CD4-positive, alpha-beta T cell treated with Interleukin-15 for 4 hours (primary cell): ENCODE data around the gene KIF4B.
"Not testable (repeated sequence)": the region's sequence is repeated elsewhere in the genome, so short reads cannot be mapped to it uniquely, and the experiment has no call there.

Experiments
- DNase-seq: peaks from one replicate; pipeline ENCODE4 v3.0.0-alpha.2; 2020; ENCODE audit warnings: low spot score

The KIF4B gene

DNA sequence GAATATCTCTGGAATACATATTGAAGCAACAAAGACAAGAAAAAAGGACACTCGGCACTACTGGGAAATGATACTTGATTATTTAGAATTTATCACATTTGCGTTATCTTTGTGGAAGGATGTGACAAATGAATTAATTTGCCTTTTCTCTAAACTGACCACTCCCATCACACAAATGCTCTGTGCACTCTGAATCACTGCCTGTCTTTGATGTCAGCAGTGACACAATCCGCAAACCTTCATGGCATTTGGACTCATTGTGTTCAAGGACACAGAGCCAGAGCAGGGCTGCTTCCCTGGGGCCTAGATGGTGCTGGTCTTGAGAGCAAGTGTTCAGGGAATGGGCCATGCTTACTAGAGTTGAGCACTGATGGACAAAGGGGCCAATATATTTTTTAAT, 4.9 kb upstream of the KIF4B start:
- no peak for DNase-seq

DNA sequence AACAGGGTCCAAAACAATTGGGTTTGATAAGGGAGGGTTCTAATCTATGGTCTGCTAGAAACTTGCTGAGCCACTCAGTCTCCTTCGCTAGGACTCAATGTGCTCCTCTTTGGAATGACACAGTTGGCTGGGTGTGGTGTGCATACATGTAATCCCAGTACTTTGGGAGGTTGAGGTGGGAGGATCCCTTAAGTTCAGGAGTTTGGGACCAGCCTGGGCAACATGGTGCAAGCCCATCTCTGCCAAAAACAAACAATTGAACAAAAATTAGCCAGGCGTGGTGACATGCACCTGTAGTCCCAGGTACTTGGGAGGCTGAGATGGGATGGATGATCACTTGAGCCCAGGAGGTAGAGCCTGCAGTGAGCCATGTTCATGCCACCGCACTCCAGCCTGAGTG, 2.7 kb upstream of the KIF4B start:
- DNase-seq, result no peak

DNA sequence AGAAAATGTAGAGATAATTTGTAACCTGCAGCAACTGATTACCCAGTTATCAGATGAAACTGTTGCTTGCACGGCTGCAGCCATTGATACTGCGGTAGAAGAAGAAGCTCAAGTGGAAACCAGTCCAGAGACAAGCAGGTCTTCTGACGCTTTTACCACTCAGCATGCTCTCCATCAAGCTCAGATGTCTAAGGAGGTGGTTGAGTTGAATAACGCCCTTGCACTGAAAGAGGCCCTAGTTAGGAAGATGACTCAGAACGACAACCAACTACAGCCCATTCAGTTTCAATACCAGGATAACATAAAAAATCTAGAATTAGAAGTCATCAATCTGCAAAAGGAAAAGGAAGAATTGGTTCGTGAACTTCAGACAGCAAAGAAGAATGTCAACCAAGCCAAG, 1.7 kb downstream of the KIF4B start:
- DNase-seq, result no peak

DNA sequence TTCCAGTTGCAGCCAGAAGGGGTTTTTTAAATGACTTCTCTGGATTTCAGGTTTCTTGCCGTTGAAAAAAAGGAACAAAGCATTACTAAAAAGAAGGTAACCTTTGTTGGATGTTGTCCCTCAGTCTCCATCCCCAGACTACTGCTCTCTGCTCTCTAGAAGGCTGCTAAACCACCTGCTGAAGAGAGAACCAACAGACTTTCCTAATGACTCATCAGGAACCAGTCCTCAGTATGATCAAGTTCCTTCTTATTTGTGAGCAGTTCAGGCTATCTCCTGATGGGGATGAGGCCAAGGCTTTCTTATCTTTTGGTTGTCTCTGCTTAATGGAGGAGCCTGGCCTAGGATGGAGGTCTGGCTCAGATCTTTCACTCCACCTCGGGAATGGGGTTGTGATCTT, 4.1 kb downstream of the KIF4B start:
- no peak for DNase-seq

DNA sequence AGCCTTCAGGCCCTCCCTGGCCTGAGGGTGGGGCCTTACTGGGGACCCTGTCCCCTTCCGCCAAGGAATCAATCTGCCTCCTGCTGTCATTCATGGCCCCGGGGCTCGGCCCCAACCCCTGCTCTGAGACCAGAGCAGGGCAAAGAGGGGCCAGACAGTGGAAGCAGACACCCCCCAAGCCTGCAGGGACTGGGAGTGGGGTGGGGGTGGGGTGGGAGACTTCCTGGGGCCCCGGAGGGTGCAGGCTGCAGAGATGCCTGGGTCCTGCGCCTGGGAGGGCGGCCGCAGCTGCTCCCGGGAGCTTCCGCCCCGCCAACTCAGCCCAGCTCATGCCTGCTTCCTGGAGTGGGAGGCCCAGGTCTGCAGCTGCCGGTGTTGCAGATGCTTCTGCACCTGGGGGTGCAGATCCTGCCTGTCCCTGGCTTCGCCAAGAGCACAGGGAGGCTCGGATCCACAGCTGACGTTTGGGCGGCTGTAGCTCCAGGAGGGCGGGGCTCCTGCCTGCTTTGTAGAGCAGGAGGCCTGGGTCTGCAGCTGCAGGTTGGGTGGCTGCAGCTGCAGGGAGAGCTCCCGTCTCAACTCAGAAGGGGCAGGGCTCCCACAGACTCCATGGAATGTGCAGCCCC, 6.2 kb downstream of the KIF4B start:
- DNase-seq, result no peak

DNA sequence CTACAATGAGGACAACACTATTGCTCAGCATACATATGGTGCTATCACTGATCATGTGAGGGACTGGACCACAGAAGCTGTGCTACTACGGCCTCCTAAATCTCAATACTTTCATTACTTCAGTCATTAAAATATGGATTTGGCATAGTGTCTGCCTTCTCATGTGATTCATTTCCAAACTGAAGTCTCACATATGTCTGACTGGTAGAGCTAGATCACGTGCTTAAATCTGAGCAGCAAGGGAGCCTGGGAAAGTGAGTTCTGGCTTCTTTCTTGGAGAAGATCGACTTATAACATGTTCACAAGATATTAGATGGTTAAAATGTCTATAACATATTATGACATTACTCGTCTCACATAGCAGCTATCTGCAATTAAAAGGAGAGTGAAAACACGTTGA, 8.3 kb downstream of the KIF4B start:
- DNase-seq, result no peak

DNA sequence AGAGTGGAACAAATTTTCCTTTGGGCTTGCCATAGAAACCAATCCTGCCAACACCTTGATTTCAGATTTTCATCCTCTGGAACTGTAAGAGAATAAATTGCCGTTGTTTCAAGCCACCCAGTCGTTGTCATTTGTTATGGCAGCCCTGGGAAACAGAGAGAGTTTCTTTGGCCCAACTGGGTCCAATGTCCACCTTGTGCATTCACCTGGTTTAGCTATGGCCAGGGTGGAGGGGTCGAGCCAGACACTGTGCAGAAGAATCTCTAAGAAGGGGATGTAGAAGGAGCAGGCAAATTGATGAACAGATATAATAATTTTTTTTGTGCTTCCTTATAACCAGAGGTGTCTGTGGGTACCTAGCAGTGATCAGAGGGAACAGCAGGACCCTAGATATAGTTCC, 9.8 kb downstream of the KIF4B start:
- DNase-seq, result no peak

DNA sequence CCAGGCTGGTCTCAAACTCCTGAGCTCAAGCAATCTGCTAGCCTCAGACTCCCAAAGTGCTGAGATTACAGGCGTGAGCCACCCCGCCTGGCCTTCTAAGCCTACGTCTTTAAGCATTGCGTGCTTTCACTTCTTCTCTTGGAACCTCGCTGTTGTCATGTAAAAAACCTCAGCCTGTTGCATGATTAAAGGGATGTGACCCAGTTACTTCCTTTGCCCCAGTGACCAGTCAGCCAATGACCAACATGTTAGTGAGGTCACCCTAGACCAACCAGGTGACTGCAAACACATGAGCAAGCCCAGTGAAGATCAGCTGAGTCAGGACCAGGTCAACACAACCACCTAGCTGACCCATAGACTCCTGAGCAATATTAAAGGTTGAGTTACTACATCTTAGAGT, 10.5 kb downstream of the KIF4B start:
- no peak for DNase-seq

DNA sequence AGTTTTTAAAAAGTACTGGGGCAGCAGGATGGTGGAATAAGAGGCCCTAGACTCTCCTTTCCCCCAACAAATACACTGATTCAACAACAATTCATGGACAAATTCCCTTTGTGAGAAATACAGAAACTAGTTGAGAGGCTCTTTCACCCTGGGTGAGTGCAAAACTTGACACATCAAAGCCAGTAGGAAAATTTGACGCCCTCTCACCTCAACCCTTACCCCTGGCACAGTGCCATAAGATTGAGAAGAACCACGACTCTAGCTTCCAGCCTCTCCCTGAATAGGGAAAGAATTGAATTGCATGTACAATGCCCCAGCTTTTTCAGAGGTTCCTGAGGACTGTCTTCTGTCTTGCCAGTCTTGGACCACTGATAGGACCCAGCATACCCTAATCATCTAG, 12.3 kb downstream of the KIF4B start:
- no peak for DNase-seq

DNA sequence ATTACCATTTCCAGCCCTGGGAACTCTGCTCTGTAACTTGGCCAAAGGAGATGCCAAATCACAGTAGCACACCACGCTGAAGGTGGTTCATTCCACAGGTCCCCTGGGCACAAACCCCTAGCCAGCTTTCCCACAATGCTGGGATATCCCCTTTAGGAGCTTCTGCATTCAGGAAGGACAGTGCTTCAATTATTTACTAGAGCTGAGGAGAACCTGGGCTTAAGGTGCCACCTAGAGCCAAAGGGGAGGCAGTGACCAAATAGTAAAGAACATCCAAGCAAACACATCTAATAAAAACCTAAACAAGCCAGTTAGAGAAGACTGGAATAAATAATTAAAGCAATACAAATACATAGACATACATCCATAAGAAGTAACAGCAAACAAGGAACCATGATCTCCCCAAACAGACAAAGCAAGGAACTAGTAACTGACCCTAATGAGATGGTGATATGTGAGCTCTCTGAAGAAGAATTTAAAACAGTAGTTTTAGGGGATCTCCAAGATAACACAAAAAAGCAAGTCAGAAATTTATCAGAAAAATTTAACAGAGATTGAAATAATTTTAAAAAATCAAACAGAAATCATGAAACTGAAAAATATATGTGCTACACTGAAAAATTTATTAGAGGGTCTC, 14.6 kb downstream of the KIF4B start:
- no peak for DNase-seq

DNA sequence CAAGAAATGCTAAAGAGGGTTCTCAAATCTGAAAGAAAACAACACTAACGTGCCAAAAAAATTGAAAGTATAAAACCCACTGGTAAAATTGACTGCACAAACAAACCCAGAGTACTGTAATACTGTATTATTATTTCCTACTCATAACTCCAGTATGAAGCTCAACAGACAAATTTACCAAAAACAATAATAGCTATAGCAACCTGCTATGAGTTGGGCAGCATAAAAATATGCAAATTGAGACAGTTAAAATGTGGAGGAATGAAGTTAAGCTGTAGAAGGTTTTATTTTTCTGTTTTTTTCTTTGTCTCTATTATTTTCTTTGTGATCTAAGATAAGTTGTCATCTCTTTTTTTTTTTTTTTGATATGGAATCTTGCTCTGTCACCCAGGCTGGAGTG, 15.7 kb downstream of the KIF4B start:
- DNase-seq, result no peak

DNA sequence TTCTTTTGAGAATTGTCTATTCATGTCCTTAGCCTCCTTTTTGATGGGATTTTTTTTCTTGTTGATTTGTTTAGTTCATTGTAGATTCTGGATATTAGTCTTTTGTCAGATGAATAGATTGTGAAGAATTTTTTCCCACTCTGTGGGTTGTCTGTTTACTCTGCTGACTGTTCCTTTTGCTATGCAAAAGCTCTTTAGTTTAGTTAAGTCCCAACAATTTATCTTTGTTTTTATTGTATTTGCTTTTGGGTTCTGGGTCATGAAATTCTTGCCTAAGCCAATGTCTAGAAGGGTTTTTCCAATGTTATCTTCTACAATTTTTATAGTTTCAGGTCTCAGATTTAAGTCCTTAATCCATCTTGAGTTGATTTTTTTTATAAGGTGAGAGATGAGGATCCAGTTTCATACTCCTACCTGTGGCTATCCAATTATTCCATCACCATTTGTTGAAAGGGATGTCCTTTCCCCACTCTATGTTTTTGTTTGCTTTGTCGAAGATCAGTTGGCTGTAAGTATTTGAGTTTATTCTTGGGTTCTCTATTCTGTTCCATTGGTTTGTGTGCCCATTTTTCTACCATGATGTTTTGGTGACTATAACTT, 20.7 kb downstream of the KIF4B start:
- DNase-seq, result not testable (repeated sequence)

DNA sequence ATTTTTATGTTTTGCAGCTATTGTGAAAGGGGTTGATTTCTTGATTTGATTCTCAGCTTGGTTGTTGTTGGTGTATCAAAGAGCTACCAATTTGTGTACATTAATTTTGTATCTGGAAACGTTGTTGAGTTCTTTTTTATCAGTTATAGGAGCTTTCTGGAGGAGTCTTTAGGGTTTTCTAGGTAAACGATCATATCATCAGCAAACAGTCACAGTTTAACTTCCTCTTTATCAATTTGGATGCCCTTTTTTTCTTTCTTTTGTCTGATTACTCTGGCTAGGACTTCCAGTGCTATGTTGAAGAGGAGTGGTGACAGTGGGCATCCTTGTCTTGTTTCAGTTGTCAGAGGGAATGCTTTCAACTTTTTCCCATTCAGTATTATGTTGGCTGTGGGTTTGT, 21.5 kb downstream of the KIF4B start:
- not testable (repeated sequence) for DNase-seq

DNA sequence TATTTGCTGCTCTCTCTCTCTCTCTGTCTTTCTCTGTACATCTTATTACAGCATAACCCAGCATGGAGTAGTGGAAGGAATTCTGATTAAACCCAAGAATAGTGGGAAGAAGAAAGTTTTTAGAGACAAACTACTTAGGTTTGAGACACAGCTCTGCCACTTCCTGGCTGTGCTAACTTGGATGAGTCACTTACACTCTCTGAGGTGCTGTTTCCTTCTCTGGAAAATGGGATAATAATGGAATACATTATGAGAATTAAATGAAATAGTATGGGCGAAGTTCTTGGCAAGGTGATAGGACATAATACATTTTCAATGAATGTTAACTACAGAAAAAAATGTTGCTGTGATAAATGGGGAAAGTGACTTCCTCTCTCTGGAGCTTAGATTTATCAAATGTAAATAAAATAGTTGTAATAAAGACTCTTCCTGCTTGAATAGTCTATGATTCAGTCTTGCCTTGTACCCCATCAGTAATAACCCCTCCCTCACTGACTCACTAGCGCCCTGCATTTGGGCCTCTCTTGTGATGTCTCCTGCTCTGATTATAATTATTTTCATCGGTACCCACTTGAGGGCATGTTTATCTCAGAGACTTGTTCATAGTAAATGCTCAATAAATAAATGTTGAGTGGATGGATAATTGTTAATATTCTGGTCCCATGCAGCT, 27.6 kb downstream of the KIF4B start:
- DNase-seq, result no peak

DNA sequence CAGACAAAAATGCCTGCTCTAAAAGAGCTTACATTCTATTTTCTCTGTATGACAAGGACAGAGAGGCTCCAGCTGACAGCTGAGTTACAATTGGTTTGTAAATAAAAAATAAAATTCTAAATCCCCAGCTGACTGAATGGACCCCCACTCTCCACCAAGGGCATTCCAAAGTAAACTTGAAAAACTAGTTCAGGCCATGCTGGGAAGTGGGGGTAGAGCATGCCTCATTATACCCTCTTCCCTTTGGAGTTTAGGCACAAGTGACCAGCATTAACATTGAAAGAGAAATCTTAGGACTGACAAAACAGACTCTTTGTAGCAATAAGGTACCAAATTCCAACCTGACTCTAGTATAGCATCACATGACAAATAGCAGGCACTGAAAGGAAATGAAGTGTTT, 31.0 kb downstream of the KIF4B start:
- DNase-seq, result no peak

DNA sequence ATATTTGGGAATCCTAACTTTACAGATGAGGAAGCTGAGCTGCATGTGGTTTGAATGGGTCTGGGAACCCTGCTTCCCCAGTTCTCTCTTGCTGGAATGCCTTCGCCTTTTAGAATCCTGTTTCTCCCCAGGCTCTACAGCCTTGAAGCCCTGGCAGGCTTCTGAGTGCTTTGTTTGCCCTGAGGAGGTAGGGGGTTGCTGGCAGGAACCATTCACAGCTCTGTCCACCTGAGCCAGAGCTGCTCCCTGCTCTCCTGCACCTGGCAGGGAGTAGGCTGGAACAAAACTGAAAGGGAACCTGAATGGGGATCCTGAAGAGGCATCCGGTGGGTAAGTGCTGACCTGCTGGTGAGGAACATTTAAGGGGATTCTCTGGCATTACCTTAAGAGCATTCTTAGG, 33.0 kb downstream of the KIF4B start:
- DNase-seq, result no peak

DNA sequence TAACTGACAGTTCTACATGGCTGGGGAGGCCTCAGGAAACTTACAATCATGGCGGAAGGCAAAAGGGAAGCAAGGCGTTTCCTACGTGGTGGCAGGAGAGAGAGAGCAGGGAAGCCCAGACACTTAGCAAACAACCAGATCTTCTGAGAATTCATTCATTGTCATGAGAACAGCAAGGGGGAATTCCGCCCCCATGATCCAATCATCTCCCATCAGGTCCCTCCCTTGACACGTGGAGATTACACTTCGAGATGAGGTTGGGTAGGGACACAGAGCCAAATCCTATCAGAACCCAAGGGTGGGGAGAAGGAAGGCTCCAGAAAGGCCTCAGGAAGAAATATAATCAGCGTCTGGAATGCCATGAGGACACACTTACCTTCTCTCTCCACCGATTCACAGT, 34.3 kb downstream of the KIF4B start:
- no peak for DNase-seq

DNA sequence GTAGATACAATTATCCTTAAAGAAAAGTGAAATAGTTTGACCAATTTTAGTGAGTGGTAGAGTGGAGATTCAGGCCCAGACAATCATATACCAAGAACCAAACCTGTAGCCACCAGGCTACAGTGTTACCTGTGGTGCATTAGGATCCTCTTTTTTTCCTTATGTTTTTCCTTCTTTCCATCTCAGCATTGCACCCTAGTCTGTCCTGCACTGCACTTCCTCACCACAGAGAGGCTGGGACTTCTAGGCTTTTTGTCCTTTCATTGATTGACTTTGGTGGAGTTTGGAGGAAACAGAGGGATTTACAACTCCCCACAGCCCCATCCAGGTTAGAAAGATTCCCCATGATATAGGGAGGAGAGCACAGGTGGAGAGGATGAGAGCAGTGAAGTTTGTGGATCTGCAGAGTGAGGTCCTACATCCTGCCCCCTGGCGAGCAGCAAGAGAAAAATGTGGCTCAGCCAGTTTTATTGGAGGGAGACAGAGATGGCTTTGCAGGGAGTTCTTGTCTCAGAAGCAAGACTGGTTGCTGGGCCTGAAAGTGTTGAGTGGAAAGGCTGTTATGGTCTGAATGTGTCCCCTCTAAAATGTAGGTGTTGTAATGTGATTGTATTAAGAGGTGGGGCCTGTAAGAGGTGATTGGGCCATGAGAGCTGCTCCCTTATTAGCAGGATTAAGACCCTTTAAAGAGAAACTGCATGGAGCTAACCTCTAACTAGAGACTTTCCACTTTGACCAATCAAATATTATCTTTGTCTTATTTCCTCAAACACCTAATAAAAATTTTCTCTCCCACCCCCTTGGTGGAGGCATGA, 36.2 kb downstream of the KIF4B start:
- no peak for DNase-seq

DNA sequence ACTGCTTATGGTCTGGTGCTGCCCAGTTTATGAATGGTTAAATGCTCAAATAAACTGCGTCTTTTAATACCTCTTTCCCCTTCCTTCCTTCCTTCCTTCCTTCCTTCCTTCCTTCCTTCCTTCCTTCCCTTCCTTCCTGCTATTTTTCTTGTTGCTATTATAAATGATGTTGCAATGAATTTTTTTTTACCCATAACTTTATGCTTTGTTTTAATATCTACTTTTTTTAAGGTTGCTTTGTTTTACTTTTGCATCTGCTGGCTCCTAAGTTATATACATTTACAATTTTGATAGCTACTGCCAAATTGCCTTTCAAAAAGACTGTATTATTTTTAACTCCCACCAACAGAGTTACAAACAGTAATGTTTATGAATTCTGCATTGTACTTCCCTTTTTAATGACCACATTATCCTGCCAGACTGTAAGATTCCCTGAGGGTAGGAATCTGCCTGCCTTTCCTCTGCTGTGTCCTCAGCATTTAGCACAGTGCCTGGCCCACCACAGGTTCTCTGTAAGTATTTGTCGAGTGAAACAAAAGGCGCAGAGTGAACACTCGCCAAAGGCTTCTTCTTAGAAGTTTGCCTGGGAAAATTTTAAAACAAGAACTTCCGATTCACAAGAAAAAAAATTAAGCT, 36.9 kb downstream of the KIF4B start:
- DNase-seq, result no peak

DNA sequence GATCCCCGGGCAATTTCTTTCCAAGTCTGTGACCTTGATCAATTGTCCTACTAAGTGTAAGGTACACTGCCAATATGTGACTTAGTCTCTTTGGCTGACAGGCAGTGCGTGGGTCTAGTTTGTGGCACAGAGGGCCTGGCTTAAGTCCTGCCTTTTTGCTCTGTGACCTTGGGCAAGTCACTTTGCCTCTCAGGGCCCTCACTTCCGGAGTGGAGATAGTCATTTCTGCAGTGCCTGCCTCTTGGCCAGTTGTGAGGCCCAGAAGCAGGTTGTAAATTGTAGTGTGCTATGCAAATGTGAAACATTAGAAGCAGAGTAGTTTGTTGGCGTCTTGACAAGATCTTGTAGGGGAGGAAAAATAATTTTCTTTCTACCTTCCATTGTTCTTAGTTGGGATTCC, 39.0 kb downstream of the KIF4B start:
- no peak for DNase-seq

DNA sequence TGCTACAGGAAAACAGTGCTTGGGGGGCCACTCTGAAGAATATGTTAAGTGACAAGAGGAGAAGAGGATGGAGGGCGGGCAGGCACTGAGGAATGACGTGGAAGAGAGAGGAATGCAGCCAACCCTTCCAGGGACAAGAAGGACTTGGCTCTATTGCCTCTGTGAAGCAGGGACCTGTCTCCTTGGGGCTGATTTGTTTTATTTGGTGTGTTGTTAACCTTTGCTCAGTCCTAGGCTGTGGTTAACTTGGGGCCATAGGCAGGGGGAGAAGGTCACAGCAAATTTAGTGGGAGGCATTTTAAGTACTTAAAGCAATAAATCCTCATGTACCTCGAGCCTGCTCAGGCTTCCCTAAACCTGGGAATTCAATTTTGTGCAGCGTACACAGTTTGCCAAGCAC, 39.9 kb downstream of the KIF4B start:
- no peak for DNase-seq

DNA sequence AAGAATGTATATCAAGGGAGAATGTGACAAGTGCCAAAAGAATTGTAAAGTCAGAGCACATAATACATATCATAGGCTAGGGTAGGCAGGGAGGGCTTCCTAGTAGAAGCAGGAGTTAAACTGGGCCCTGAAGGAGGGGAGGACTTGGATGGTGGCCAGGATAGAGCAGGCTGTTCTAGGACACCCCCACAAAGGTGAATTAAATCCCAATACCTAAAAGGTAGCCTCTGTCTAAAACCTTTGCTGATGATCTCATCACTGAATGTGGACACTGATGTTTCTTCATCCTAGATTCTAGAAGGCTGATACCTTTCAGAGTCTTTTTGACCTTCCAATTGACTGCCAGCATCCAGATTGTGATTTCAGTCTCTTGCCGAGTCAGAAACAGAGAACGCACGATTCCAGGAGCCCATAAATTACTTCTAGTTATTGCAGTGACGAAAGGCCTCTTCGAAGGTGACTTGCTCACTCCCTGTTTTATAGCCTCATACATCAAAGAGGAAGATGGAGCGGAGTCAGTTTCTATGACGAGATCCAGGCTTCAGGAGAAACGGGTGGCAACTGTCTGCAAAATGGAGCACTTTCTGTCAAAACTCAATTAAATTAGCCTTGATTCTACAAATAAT, 43.2 kb downstream of the KIF4B start:
- DNase-seq, result no peak
